ENCODE measurements around the gene CXCR5.

The CXCR5 gene

DNA sequence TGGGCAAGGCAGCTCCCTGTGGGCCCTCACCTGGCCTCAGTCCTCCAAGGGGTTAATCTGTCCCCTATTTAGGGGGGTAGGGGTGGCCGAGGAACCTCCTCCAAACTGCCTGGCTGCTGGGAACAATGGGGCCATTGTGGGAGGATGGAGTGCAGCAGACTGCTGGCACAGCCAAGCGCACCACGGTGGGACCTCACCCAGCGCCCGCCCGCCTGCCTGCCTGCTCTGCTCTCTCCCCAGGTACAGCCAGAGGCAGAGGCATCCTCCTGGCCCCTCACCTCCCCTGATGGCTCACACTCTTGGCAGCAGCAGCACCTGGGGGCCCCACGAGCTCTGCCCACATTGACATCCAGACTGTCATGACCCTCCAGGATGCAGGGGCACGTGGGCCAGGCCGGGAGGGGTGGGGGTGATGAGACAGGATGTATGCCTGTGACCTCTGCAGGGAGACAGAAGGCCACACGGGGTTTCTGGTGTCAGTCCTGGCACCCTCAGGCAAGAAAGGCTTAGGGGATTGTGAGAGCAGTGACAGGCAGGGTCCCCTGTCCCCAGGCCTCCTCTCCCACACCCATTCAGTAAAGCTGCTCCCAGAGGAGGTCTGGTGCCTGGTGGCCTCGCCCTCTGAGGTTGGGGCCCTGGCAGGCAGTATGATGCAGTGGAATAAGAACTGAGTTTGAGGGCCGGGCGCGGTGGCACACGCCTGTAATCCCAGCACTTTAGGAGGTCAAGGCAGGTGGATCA lies 30.7 kb downstream of the CXCR5 start:
- DNase-seq, result peak; percentile 73

DNA sequence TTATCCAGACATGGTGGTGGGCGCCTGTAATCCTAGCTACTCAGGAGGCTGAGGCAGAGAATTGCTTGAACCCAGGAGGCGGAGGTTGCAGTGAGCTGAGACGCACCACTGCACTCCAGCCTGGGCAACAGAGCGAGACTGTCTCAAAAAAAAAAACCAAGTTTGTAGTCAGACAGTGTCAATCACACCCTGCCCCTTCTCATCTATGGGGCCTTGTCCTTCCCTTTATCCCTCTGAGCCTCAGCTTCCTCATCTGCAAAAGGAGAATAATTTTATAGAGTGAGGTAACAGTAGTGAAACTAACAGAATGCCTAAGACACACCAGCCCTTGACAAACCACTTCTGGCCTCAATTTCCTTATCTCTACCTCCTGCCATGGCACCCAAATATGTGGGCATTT lies 31.3 kb downstream of the CXCR5 start:
- DNase-seq, result no peak

DNA sequence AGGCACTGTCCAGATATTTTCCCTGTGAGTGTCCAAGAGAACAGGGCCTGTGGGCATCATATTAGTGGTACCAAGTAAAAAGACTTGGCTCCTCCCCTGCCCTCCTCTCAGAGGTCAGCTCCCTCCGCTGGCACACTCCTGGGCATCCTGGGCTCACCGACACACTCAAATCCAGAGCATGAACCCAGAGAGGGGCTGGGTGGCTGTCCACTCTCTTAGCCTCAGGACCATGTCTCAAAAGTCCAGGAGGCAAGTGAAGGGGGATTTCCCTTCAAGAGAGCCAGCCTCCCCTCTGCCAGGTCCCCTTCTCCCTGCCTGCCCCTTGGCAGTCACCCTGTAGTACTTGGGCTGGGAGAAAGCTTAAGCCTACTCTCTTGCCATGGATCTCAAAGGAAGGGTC lies 31.7 kb downstream of the CXCR5 start:
- no peak for DNase-seq

DNA sequence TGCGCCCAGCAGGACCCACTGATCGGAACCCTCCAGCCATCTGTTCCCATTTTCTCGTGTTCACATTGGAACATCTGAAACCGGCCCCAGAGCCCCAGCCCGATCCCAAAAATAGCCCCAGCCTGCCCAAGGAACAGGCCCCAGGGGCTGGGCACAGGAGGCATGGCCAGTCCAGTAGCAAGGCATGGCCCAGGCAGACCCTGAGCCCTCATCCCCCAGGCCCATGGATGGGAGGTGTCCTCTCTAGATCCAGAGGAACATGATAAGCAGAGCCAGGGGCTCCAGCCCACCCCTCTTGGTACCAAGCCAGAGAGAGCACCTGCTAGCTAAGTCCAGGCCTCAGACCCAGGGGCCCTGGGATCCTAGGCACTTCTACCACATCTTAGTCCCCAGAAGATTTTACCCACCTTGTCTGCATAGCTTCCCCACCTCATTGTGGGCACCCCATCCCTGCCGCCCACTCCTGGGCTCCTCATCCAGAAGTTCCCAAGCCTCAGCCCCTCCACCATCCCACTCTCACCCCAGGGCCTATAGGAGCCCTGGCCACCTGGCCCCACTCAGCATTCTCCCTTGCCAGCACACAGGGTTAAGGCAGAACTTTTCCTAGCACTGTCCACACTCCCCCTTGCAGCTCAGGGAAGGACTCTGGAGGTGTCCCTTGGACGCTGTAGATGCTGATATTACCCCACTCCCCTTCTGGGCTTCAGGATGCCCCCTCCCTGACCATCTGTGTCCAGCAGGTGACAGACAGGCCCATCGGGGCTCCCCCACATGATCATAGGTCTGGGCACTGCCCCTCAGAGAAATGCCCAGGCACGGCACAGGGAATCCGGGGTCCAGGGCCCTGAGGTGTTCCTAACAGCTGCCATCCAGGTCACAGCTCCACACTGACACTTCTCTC lies 32.5 kb downstream of the CXCR5 start:
- no peak for DNase-seq

DNA sequence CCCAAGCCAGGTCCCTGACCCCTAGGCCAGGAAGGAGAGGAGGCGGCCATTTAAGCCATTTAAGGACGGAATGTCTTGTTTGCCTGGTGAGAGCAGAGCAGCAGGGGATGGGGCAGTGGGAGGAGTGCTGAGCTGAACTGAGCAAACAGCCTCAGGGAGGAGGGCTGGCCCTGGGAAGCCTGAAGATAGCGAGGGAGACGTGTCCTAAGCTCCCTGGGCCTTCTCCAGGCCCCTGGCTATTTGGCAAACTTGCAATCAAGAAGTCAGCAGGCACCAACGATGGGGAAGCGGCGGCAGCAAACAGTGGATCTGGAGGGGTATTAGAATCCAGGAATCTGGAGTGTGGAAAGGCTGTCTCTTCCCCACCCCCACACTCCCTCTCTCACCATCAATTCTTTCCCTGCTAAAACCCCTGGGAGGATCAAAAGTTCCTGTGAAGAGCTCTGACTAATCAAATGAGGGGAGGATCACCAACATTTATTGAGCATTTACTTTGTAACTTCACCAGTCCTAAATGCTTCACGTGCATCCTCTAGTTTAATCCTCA lies 33.2 kb downstream of the CXCR5 start:
- DNase-seq, result no peak

DNA sequence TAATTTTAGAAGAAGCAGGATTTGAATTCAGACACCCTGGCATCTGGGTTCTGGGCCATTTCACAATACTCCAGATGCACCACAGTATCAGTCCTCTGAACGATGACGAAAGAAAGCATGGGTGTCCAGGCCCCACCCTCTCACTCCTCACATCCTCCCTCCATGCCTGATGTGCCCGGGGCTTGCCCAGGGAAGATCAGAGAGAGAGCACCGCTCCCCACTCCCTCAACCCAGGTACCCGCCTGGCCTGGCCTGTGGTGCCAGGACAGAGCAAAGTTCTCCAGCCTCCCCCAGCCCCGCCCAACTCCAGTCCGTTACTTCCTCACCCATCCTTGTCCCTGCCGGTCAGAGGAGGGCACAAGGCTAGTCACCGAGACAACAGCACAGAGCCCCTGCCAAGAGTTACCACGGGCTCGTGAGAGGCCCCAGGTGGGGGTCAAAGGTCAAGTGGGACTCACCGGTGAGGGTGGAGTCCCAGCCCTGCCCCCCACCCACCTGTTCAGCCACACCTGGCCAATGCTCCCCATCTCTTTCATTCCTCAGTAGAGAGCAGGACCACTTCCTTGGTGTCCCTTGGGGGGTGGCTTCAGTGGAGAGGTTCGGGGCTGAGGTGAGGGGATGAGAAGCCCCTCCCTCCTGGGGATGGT lies 33.9 kb downstream of the CXCR5 start:
- DNase-seq, result peak; percentile 77

DNA sequence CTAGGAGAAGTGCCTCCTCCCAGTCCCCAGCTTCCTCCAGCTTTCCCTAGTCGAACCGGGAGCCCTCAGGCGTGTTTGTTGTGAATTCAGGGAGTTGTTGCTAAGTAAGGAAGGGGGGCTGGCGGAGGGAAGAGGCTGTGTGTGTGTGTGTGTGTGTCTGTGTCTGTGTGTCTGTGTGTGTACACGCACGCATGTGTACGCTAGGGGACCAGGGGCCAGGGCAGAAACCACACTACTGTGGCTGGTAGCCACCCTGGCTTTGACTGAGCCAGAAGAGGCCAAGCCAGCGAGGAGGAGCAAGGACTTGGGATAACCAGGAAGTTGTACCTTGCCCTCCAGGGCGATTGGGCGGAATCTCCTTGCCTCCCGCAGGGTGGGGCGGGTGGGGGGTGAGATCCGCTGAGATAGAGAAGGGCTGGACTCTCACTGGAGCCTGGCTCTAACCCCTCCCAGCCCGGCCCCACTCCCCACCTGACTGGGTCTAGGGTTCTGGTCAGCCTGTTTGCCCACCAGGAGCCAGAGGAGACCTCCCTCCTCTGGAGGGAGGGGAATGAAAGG lies 34.5 kb downstream of the CXCR5 start:
- peak; percentile 74 for DNase-seq

DNA sequence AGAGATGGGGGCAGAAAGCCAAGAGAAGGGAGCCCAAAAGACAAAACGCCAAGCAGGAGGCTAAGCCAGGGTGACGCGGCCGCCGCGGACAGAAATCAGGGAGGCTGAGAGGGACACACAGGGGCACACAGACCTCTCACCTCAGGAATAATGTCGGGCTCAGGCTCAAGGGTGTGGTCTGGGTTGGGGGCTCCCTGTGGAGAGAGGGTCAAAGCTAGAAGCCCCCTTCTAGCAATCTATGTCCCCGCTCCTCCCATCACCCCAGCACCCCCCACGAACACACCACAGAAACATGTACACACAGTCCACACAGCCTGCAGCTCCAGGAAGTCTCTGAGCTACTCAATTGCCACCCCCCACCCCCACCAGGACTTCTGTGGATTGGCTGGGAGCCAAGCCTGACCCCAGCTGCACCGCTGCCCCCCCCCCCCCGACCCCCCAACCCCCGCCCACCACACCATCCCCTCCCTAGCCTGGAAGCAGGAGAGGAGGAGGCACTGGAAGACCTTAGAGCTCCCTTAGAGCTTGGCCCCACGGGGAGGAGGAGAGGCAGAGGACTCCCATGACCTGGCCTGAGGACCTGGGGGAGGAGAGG lies 35.1 kb downstream of the CXCR5 start:
- DNase-seq, result no peak

DNA sequence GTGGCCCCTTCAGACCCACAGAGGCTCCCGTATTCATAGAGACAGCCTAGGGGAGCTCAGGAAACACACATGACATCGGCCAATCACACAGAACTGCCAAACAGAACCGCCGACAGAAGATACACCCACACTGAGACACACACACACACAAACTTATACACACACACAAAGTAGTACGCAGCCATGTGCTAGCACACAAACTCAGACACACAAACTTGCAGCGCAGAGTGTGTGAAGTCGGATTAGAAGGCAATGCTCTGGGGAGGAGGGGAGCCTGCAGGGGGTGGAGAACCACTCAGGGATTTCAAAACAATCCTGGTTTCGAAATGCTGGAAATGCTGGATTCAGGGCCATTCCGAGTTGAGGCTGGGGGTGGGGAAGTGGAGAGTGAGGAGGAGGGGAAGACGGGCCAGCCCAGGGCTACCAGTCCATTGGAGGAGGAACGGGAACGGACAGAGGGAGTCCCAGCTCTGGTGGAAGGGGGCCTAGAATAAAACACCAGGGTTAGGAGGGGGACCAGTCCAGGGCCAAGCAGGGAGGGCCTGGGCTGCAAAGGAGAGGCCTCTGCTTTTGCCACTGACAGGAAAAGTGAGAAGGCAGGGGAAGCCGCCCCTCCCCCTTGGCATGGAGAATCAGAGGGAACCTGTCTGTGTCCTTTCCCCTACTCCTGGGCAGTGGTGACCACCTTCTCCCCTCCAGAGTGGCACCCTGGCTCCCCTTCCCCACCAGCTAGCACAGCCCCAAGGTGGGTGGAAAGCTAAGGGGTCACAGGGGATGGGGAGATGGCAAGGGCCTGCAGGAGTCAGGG lies 37.6 kb downstream of the CXCR5 start:
- DNase-seq, result no peak

DNA sequence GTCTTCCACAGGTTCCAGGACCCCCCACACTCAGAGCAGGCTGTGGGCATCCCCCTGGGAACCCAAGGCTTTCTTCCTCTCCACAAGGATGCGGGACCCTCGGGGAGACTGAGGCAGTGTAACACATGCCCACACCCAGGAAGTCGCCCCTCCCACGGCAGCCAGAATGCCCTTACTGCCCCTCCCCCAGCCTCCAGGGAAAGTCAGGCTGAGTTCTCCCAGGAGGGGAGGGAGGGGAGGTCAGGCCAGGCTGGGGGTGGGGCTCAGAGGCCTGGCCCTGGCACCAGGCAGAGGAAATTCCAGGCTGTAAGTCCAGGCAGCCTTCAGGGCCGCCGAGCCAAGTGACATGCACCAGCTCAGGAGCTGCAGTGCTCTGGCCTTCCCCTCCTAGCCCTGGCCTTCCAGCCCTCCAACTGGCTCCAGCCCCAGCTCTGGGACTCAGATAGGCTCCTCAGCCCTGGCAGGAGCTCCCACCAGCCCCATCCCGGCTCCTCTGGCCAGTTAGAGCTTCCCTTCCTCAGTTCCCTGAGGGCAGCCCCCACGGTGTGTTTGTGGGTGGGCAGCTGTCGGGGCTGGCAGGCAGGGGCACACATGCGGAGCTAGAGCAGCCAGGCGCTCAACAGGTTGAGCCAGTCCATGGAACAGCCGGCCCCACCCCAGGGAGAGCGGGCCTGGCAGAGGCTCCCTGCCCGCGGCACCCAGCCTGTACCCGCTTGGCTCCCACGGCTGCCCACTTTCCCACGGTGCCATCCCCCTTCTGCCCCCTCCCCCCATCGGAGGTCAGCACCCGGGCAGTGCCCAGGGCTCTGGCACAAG lies 38.4 kb downstream of the CXCR5 start:
- DNase-seq, result no peak

DNA sequence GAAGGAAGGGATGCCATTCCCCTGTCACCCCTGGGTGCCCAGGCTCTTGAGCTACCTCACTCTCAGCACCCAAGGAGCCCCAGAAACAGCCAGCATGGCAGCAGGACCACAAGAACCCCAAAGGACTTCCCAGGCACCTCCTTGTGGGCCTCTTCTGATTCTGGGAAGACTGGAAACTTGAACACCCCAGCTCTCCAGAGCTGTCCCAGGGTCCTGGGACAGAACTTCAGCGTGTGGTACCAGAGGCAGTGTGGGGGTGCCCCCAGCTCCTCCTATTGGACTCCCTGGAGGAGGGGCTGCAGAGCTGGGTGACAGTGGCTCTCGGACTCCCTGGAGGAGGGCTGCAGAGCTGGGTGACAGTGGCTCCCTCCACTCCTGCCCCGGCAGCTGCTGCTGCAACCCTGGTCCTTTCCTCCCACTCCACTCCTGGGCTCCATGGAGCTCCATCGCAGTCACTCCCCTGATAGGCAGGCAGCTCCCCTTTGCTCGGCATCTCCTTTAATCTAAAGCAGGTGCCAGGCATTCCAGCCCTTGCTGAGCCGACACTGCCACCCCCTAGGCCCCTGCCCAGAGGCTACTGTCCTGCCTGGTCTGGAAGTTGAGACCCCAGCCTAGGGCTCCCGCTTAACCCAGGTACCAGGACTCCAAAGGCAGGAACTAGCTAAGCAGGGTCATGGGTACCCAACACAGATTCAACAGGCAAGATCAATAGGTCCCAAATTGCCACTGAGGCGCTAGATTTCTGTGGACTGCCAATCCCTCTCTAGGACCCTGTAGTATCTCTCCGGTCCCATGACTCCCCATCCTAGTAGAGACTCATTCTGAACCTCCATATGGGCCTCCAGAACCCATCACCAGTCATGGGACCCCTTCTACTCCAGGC lies 39.3 kb downstream of the CXCR5 start:
- DNase-seq, result no peak

DNA sequence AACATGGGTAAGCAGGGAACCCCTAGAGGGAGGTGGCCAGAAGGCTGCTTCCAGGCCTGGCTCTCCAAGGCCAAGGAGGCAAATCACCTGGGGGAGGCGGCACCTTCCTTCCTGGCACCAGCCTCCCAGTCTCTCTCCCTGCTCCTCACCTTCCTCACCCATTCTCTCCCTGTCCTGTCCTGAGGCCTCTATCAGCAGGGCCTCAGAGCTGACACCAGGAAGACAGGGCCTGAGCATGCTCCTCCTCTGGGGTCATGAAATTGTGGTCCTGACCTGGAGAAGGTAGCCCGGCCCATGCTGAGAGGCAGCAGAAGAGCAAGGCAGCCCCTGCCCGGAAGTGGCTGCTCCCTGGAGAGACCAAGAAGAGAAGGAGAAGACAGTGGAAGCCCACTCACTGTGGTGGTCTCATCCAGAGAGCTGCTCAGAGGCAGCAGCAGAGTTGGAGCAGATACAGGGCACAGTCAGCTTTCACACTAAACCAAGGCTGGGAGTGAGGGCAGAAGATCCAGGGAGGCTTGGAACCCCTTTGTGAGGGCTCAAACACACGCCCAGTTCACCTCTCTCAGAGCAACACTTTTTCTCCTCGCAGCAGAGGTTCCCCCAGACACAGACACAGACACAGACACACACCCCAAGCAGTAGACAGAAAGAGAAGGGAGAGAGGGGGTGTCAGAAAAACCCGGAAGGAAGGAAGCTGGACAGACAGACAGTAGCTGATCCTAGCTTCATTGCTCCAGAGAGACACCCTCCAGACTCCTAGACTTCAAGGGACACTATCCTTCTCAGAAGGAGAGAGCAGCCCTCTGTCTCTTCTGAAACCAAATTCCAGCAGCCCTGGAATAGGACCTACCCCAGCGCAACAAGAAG lies 40.3 kb downstream of the CXCR5 start:
- peak; percentile 54 for DNase-seq

DNA sequence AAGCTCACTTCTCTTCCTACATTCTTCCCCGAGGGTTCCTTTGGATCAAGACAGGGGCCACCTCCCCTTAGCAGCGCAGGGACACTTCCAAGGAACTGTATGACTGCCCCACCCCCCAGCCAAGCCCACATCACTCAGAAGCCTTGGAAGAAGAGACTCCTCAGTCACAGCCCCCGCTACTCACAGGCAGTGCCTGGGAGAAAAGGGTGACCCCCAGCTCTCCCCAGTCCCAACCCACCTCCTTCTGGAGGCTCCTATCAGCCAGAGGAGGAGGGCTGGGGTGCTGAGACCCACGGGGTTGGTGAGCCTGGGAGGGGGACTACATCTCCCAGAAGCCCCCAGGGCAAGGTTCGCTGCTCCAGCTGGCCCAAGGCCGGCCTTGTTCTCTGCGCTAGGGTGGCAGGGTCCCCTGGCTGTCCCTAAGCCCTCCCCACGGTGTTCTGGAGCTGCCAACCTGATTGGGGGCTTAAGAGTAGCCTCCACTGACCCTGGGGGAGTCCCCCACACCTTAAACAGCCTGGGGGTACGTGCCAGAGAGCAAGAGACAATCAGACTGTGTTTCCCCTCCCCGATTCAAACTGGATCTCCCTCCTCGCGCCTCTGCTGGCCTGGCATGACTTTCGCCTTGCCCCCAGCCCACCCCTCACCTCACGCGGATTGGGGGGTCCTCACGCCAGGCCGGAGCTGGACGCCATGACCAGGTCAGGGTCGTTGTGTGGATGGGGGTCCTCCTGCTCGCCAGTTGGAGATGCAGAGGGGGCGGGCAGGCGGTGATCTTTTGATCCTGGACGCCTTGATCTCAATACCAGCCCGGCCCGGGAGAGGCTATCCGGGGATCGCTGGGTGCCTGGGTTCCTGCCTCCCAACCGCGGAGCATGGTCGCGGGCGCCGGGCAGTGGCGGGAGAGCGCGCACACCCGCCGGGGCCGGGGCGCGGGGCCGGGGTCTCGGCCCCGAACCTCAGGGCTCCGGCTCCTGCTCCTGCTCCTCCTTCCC lies 41.2 kb downstream of the CXCR5 start:
- DNase-seq, result peak; percentile 49

DNA sequence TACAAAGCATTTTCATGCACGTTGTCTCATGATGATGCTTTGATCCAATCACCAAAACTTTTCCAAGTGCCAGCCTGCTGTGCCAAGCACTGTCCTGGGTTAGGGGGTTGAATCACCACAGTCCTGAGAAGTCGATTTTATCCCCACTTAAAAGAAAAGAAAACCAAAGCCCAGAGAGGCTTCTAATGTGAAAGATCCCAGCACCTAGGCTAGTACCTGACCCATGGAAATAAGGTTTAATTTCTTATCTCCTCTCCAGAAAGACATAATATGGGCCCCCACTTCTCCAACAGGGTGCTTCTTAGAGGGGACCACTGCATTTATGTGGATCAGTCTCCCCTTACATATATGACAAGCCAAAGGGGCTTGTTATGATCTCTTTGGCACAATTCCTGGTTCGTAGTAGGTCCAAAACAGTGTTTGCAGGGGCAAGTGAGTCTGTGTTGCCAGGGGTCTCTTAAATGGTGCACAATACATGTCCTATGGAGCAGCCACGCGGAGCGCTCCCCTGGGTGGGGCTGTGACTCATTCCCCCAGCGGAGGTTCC lies 43.9 kb downstream of the CXCR5 start:
- DNase-seq, result no peak

DNA sequence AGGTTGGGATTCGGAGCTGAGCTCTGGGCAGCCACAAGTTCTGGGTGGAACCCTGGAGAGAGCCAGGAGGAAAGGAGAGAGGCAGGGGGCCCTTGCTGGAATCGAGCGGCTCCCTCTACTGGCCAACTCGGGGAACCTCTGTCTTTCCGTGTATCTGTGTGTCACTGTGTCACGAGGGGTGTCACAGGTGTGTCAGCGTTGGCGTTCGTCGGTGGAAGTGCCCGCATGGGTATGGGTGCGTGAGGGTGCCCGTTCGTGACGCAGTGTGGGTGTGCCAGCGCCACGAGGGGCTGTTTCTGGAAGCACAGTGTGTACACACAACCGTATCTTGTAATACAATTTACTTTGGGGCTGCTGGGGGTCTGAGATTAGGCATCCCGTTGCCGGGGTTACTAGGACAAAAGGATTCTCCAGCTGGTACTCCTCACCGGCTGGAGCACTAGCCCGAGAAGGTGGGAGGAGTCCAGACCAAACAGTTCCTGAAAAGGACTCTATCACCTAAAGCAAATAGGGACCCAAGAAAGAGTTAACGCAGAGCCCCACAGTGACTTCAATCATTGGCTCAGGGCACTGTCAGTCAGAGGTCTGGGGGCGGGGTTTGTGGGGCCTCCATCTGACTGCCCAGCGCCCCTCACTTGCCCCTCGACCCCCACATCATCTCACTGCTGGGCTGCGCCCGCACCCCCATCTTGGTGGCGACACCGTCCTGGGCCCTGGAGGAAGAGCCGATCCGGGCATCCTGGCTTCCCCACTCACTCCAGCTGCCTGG lies 44.6 kb downstream of the CXCR5 start:
- peak; percentile 96 for DNase-seq

DNA sequence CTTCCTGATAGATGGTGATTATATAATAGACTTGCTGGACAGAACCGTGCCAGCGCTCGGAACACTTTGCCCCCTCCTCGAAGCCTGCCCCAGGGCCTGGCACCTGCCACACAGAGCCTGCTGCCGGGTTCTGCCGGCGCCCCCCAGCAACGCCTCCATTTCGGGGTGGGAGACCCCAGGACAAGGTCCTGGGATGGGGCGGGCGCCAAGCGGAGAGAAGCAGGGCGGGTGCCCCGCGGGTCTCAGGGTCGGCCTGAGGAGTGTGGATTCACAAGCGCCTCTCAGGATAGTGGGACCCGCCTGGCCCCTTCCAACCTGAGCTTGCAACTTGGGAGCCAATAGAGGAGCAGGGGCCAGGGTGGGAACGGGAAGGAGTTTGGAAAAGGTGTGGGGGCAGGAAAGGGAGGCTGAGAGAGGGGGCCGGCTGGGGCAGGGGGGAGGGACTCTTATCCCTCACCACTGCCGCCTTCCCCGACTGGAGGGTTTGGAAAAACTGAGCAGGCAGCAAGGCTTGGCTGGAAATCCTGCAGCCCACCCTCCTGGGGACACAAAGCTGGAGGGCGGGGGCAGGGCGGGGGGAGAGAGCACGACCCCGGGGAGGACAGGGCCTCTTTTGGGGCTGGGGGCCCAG lies 45.3 kb downstream of the CXCR5 start:
- no peak for DNase-seq

Measured in CD4-positive, alpha-beta T cell treated with Interleukin-15 for 1 hour (primary cell).